ENCODE results near the gene DNM3. TPM values are rescaled to one million over a fixed set of nuclear protein-coding genes. Genes with fewer than 3 reads are reported as not detected.

The DNM3 gene
- total RNA-seq, 1 donor from 2014 or later = 1.8 TPM

- DNase-seq (ENCODE audit: low read depth) = no peak
- no peak for TF ChIP-seq CTCF (conservative IDR thresholded peaks at IDR 0.05; ENCODE audit: low read depth, low read length)
Measured at GRCh38 chr1:171877701-171878100, 36.4 kb downstream of the DNM3 start.

GRCh38 chr1:171879556-171879955 is 38.3 kb downstream of the DNM3 start:
- no peak overlapping the region for H3K4me3 ChIP-seq (ENCODE audit: low read depth, low read length)
- DNase-seq (ENCODE audit: low read depth) = no peak
- no peak for TF ChIP-seq CTCF (conservative IDR thresholded peaks at IDR 0.05; ENCODE audit: low read depth, low read length)

More at GRCh38 chr1:171877701-171878100, 36.4 kb downstream of the DNM3 start:
- H3K4me3 ChIP-seq (ENCODE audit: low read depth, low read length) = no peak overlapping the region

DNA sequence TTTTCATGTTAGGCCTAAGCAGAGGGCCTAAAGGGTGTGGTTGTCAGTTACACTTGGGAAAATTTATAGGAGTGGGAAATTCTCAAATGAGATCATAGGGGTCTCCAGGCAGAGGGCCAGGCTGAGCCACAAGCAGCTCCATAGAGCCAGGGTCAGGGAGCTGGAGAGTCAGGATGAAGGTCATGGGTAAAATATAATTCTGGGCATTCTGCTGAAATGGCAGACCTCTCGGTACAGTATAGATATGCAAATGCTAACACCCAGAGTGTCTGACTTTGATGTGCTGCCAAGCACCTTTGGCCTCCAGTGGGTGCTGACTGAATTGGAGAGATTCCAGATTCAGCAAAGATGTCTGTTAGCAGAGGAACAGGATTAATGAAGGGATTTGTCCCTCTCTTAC is 40.1 kb downstream of the DNM3 start:
- no peak overlapping the region for H3K4me3 ChIP-seq (ENCODE audit: low read depth, low read length)
- TF ChIP-seq CTCF (conservative IDR thresholded peaks at IDR 0.05; ENCODE audit: low read depth, low read length) = no peak
- no peak for DNase-seq (ENCODE audit: low read depth)

GRCh38 chr1:171883849-171884248 is 42.6 kb downstream of the DNM3 start:
- no peak for DNase-seq (ENCODE audit: low read depth)
- H3K4me3 ChIP-seq (ENCODE audit: low read depth, low read length) = no peak overlapping the region
- TF ChIP-seq CTCF (conservative IDR thresholded peaks at IDR 0.05; ENCODE audit: low read depth, low read length) = no peak

GRCh38 chr1:171884475-171884874 is 43.2 kb downstream of the DNM3 start:
- no peak for TF ChIP-seq CTCF (conservative IDR thresholded peaks at IDR 0.05; ENCODE audit: low read depth, low read length)
- no peak for DNase-seq (ENCODE audit: low read depth)
- no peak overlapping the region for H3K4me3 ChIP-seq (ENCODE audit: low read depth, low read length)

- DNase-seq (ENCODE audit: low read depth) = no peak
- no peak for TF ChIP-seq CTCF (conservative IDR thresholded peaks at IDR 0.05; ENCODE audit: low read depth, low read length)
- no peak overlapping the region for H3K4me3 ChIP-seq (ENCODE audit: low read depth, low read length)
Measured at GRCh38 chr1:171890131-171890530, 48.8 kb downstream of the DNM3 start.

DNA sequence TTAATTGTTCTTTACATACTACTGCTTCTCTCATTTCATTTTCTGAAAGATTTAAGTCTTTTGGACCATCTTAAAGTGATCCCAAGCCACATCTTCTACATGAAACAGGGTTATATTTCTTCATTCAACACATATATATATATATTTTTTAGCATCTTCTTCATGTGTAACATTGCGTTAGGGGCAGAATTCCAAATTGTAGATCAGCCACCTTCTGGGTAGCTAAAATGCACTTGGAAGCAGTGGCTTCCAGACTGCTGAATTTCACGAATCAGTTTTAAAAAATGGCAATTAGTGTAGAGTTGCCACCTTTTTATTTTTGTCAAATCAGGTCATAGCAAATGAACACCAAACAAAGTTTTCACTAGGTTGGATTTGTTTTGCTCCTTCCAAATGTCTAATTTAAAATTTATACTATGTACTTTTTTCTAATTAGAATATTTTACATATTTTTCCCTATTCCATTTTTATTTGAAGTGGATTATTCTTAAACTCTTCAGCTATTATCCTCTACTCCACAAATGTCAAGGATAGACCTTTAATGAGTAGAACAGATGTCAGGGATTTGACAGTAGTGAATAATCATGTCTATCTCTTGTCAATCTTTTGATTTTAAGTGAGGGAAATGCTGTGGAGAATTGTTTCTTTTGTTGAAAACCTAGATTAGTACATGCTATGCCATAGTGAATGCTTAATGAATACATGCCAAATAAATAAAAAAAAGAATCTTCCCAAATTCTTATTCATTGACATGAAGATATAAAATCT is 55.8 kb downstream of the DNM3 start:
- H3K4me3 ChIP-seq (ENCODE audit: low read depth, low read length) = no peak overlapping the region
- DNase-seq (ENCODE audit: low read depth) = no peak
- no peak for TF ChIP-seq CTCF (conservative IDR thresholded peaks at IDR 0.05; ENCODE audit: low read depth, low read length)

All from epithelial cell of proximal tubule (primary cell).